Measurements from ENCODE around the gene TRIP4. TPM values are rescaled to one million over a fixed set of nuclear protein-coding genes. Genes with fewer than 3 reads are reported as not detected.
A peak's percentile ranks its signal among the peaks of the same experiment; 100 is the strongest.

Gene TRIP4
- total RNA-seq, 1 donor from 2014 or later, result 8.5 TPM

GRCh38 chr15:64443747-64444621 lies 56.3 kb downstream of the TRIP4 start:
- ATAC-seq, result peak; percentile 48
- no peak for DNase-seq (ENCODE audit: low spot score)

GRCh38 chr15:64444836-64445235 lies 57.2 kb downstream of the TRIP4 start:
- ATAC-seq, result no peak
- no peak for DNase-seq (ENCODE audit: low spot score)

- no peak for DNase-seq (ENCODE audit: low spot score)
- peak; percentile 71 for ATAC-seq
Observed at GRCh38 chr15:64447536-64448315, 60.1 kb downstream of the TRIP4 start.

- peak; percentile 81 for DNase-seq (ENCODE audit: low spot score)
Observed at GRCh38 chr15:64452988-64453688, 65.5 kb downstream of the TRIP4 start.

GRCh38 chr15:64453689-64454037 lies 66.0 kb downstream of the TRIP4 start:
- DNase-seq (ENCODE audit: low spot score) (no peak), ATAC-seq (peak; percentile 7)

More at GRCh38 chr15:64452988-64453688, 65.5 kb downstream of the TRIP4 start:
- peak; percentile 76 for ATAC-seq

GRCh38 chr15:64454282-64454681 lies 66.6 kb downstream of the TRIP4 start:
- no peak for ATAC-seq
- no peak for DNase-seq (ENCODE audit: low spot score)

- DNase-seq (ENCODE audit: low spot score), result no peak
- ATAC-seq, result no peak
Observed at GRCh38 chr15:64455961-64456371, 68.3 kb downstream of the TRIP4 start.

- ATAC-seq (peak; percentile 37), DNase-seq (ENCODE audit: low spot score) (no peak)
Observed at GRCh38 chr15:64456634-64457108, 69.0 kb downstream of the TRIP4 start.

- DNase-seq (ENCODE audit: low spot score), result no peak
- ATAC-seq, result no peak
Observed at GRCh38 chr15:64459066-64459781, 71.6 kb downstream of the TRIP4 start.

GRCh38 chr15:64460206-64460723 lies 72.6 kb downstream of the TRIP4 start, which contains the start of gene ZNF609:
ZNF609 (plus strand) TSS chr15:64460578; CDS start chr15:64499420, 38,842 bp downstream.
- DNase-seq (ENCODE audit: low spot score) (peak; percentile 94), ATAC-seq (peak; percentile 86)

- DNase-seq (ENCODE audit: low spot score), result peak; percentile 53
- peak; percentile 75 for ATAC-seq
Observed at GRCh38 chr15:64460724-64461720, 73.4 kb downstream of the TRIP4 start.

- peak; percentile 33 for ATAC-seq
- no peak for DNase-seq (ENCODE audit: low spot score)
Observed at GRCh38 chr15:64461721-64462162, 74.1 kb downstream of the TRIP4 start.

GRCh38 chr15:64462492-64462891 lies 74.9 kb downstream of the TRIP4 start:
- ATAC-seq, result no peak
- DNase-seq (ENCODE audit: low spot score), result no peak

GRCh38 chr15:64464276-64465005 lies 76.8 kb downstream of the TRIP4 start:
- ATAC-seq, result no peak
- DNase-seq (ENCODE audit: low spot score), result no peak

GRCh38 chr15:64466408-64467141 lies 78.9 kb downstream of the TRIP4 start:
- no peak for DNase-seq (ENCODE audit: low spot score)
- no peak for ATAC-seq

- DNase-seq (ENCODE audit: low spot score), result no peak
- no peak for ATAC-seq
Observed at GRCh38 chr15:64472161-64472560, 84.5 kb downstream of the TRIP4 start.

- ATAC-seq, result no peak
- DNase-seq (ENCODE audit: low spot score), result no peak
Observed at GRCh38 chr15:64474846-64475245, 87.2 kb downstream of the TRIP4 start.

Measured in left lobe of liver (tissue), 2 donors.